Endothelial cell of umbilical vein (primary cell): ENCODE data around the gene ELMO2. TPM values are rescaled to one million over a fixed set of nuclear protein-coding genes. Genes with fewer than 3 reads are reported as not detected.

Source experiments
- BruUV-seq: library from RNA; stranded (reverse); fragments of 400-500 nt; replicated peaks from 2 replicates; lab custom pipeline; 2021; lab: Mats Ljungman, UMichigan
- CTCF ChIA-PET: fragments of 300-600, 350-600 bp; sonication (Branson Sonifier 250); formaldehyde crosslinking; loops from one replicate; lab custom pipeline; 2021; ENCODE audit warnings: antibody characterized with exemption, inconsistent platforms; lab: Charles Lee
- POLR2A ChIA-PET: fragments of 300-600, 350-600 bp; sonication (Branson Sonifier 250); formaldehyde crosslinking; loops from one replicate; lab custom pipeline; 2021; ENCODE audit warnings: antibody characterized with exemption, inconsistent platforms; lab: Charles Lee
- DNase-seq: peaks from one replicate; pipeline ENCODE4 v3.0.0-alpha.2; 2011; ENCODE audit warnings: low read depth, low spot score
- FAIRE-seq: peaks from 2 replicates; lab custom pipeline; 2011; peaks lifted over from hg19 to GRCh38; lab: Jason Lieb, UNC
- H2AFZ ChIP-seq: 2 replicates; pipeline ENCODE4 v1.6.0; 2012; ENCODE audit warnings: low read depth, low read length, control low read depth, inconsistent platforms
- H3K27ac ChIP-seq: 2 replicates; pipeline ENCODE4 v1.5.1; 2011; ENCODE audit warnings: low read depth, mild to moderate bottlenecking, control low read depth, low read length, moderate library complexity; ENCODE audit not compliant: insufficient read depth
- H3K27me3 ChIP-seq, 2 experiments: 2 replicates each; pipeline versions ENCODE4 v1.6.0 to v1.6.1; 2011; ENCODE audit warnings: low read length in 2 of 2, mixed read lengths in 1 of 2; ENCODE audit not compliant: control insufficient read depth in 2 of 2, insufficient read depth in 2 of 2
- H3K36me3 ChIP-seq, 2 experiments: 2 replicates in 1 of 2; 3 replicates in 1 of 2; pipeline ENCODE4 v1.5.1; 2011; ENCODE audit warnings: low read length in 2 of 2, mild to moderate bottlenecking in 1 of 2, moderate library complexity in 1 of 2; ENCODE audit not compliant: control insufficient read depth in 2 of 2, insufficient read depth in 2 of 2; ENCODE audit errors: extremely low read depth in 1 of 2
- H3K4me1 ChIP-seq: 3 replicates; pipeline ENCODE4 v1.5.1; 2011; ENCODE audit warnings: mild to moderate bottlenecking, low read length; ENCODE audit not compliant: control insufficient read depth, insufficient read depth; ENCODE audit errors: extremely low read depth
- H3K4me2 ChIP-seq: 2 replicates; pipeline ENCODE4 v1.6.1; 2011; ENCODE audit warnings: low read length, control low read depth, mixed read lengths; ENCODE audit not compliant: insufficient read depth
- H3K4me3 ChIP-seq, 3 experiments: fragments of 200-600 bp in 1 of 3; sonication (generic), shearing (Covaris generic) in 1 of 3; replicated peaks in 1 of 3; 2 replicates each; pipeline ENCODE4 v1.5.1; 2011 to 2016; ENCODE audit warnings: control low read depth in 3 of 3, low read length in 3 of 3, mild to moderate bottlenecking in 2 of 3, inconsistent platforms in 1 of 3, low read depth in 1 of 3, moderate library complexity in 1 of 3; ENCODE audit not compliant: insufficient read depth in 1 of 3
- H3K79me2 ChIP-seq: 2 replicates; pipeline ENCODE4 v1.6.0; 2012; ENCODE audit warnings: low read length, inconsistent platforms; ENCODE audit not compliant: control insufficient read depth, insufficient read depth
- H3K9ac ChIP-seq: replicated peaks from 2 replicates; pipeline ENCODE3; 2011; ENCODE audit warnings: low read length, control low read depth; ENCODE audit not compliant: insufficient read depth; ENCODE audit errors: extremely low read depth
- H3K9me1 ChIP-seq: replicated peaks from 3 replicates; pipeline ENCODE4 v1.6.0; 2011; ENCODE audit warnings: mild to moderate bottlenecking, low read length; ENCODE audit not compliant: control insufficient read depth, insufficient read depth; ENCODE audit errors: extremely low read depth
- H3K9me3 ChIP-seq: replicated peaks from 2 replicates; pipeline ENCODE4 v1.5.1; 2012; ENCODE audit warnings: low read length, inconsistent platforms; ENCODE audit not compliant: control insufficient read depth, insufficient read depth
- H4K20me1 ChIP-seq: replicated peaks from 2 replicates; pipeline ENCODE3; 2011; ENCODE audit warnings: mild to moderate bottlenecking, low read length; ENCODE audit not compliant: control insufficient read depth, insufficient read depth; ENCODE audit errors: extremely low read depth
- EZH2 ChIP-seq: IDR thresholded peaks from 2 replicates; pipeline ENCODE4 v1.6.1; 2012; ENCODE audit warnings: borderline replicate concordance, low read depth, mild to moderate bottlenecking, moderate library complexity, low read length, inconsistent platforms; ENCODE audit not compliant: severe bottlenecking
- FOS ChIP-seq: IDR thresholded peaks from 2 replicates; pipeline ENCODE4 v1.6.1; 2011; ENCODE audit warnings: mild to moderate bottlenecking, low read length, moderate library complexity, borderline replicate concordance; ENCODE audit not compliant: insufficient read depth
- GATA2 ChIP-seq: IDR thresholded peaks from 2 replicates; pipeline ENCODE4 v1.7.0; 2011; ENCODE audit warnings: low read depth, mild to moderate bottlenecking, moderate library complexity, mixed read lengths, low read length; ENCODE audit not compliant: insufficient read length, insufficient read depth
- JUN ChIP-seq: IDR thresholded peaks from 2 replicates; pipeline ENCODE4 v1.6.1; 2011; ENCODE audit warnings: borderline replicate concordance, low read depth; ENCODE audit not compliant: insufficient read length, insufficient read depth
- MYC ChIP-seq: IDR thresholded peaks from one replicate; pipeline ENCODE4 v1.6.1; 2011; ENCODE audit warnings: mild to moderate bottlenecking, low read depth, low read length
- POLR2A ChIP-seq: IDR thresholded peaks from 2 replicates; pipeline ENCODE4 v1.6.1; 2012; ENCODE audit warnings: low read depth, mild to moderate bottlenecking, control low read depth, low read length
- POLR2AphosphoS5 ChIP-seq: IDR thresholded peaks from 2 replicates; pipeline ENCODE4 v1.6.1; 2012; ENCODE audit warnings: low read depth, mild to moderate bottlenecking, control low read depth, low read length, moderate library complexity; ENCODE audit not compliant: insufficient read depth
- dilution Hi-C: fragments of 300-500 bp; cut with MboI; formaldehyde crosslinking; loops from one replicate; pipeline ENCODE4 v1.15.0; 2019; ENCODE audit warnings: low sequenced_read_pairs; ENCODE audit not compliant: extremely low pct_ligation_motif_present
- intact Hi-C: fragments of 100-400 bp; cut with micrococcal nuclease; formaldehyde crosslinking; loops from one replicate; pipeline ENCODE4 v1.10.0; 2022
- polyA plus RNA-seq, 4 experiments: library from polyadenylated mRNA; depleted of rRNA in 3 of 4; stranded (reverse) in 3 of 4; unstranded in 1 of 4; fragments of >200 nt; gene quantifications; 2 replicates each; pipeline versions ENCODE4 v1.2.1 to v1.2.3, GENCODE V29; 2011 to 2012; ENCODE audit warnings: missing spikeins in 1 of 4
- total RNA-seq: library from RNA; stranded (reverse); gene quantifications from 2 replicates; pipeline ENCODE4 v1.2.3, GENCODE V29; 2021
- TF ChIP-seq, protein P1 (sequence below), 2 donors: IDR thresholded peaks; 1 replicate in 1 of 2; 2 replicates in 1 of 2; pipeline ENCODE4 v1.5.1; 2011; ENCODE audit warnings: low read length in 2 of 2, mild to moderate bottlenecking in 2 of 2, moderate library complexity in 2 of 2, control low read depth in 1 of 2, inconsistent platforms in 1 of 2, low read depth in 1 of 2; ENCODE audit not compliant: insufficient read depth in 1 of 2; ENCODE audit errors: extremely low read depth in 1 of 2
- TF ChIP-seq, protein P2 (sequence below): IDR thresholded peaks from 2 replicates; pipeline ENCODE4 v1.6.1; 2011; ENCODE audit not compliant: insufficient read depth, insufficient read length

ELMO2 gene
- total and polyA plus RNA-seq, 2 donors (not counting 3 experiments of a cell fraction or from before 2014, with no cell fraction given), result 35.1 to 43.5 TPM

DNA sequence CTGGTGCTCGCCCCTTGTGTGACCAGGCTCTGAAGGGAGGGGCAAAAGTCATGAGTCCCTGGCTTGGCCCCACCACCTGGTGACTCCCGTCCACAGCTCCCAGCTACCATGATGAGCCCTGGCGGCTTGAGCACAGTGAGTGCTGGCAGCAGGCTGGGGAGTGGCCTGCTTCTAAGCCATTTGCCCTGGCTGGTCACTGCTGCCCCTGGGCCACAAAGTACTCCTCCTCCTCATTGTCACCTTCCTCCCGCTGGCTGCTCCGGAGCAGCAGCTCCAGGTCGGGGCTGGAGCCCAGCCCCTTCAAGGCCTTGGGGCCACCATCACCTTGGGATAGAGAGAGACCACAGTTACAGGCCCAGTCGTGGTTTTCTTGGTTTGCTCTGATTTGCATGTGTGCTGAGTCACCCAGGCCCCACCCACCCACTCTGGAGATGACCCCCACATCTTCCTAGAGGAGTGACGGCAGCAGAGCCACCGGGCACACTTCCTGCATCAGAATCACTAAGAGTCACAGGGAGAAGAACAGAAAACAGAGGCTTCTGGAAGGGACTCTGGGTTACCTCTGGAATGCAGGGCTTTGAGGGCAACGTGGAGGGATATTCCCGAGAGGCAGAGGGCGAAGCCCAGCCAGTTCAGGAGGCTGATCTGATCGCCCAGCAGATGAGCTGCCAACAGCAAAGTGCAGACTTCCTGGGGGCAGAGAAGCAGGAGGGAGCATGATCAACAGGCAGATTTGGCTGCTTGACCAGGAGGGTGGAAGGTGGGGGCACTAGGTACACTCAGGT lies 56.0 kb downstream of the ELMO2 start:
- CTCF ChIA-PET, result interaction anchor here (2.5 to 3.3 kb wide), 3 partner anchors 43 to 222 kb away, joined by 22 to 42 read pairs (median 35); no protein-coding TSS in a partner anchor
- POLR2A ChIA-PET, result no interaction called here

DNA sequence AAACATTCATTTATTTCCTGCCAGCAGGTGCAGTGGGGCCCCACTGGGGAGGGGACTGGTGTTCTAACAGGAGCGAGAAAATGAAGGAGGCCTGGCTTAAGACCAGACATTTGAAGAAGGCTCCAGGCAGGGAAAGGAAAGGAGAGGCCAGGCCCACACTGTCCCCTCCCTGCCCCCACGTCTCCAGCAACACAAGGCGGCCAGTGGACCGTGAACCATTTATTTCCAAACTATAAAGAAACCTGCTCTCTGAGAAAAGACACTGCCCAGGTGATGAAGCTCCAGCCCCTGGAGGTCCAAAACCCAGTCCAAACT lies 56.7 kb downstream of the ELMO2 start:
- TF ChIP-seq MYC, result no peak
- TF ChIP-seq, protein P1, sequence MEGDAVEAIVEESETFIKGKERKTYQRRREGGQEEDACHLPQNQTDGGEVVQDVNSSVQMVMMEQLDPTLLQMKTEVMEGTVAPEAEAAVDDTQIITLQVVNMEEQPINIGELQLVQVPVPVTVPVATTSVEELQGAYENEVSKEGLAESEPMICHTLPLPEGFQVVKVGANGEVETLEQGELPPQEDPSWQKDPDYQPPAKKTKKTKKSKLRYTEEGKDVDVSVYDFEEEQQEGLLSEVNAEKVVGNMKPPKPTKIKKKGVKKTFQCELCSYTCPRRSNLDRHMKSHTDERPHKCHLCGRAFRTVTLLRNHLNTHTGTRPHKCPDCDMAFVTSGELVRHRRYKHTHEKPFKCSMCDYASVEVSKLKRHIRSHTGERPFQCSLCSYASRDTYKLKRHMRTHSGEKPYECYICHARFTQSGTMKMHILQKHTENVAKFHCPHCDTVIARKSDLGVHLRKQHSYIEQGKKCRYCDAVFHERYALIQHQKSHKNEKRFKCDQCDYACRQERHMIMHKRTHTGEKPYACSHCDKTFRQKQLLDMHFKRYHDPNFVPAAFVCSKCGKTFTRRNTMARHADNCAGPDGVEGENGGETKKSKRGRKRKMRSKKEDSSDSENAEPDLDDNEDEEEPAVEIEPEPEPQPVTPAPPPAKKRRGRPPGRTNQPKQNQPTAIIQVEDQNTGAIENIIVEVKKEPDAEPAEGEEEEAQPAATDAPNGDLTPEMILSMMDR (IDR thresholded peaks at IDR 0.05; ENCODE audit: extremely low read depth in 1 of 2, insufficient read depth in 1 of 2, low read depth in 1 of 2, low read length in 2 of 2), result no peak
- TF ChIP-seq GATA2, result no peak
- no peak for TF ChIP-seq POLR2A
- TF ChIP-seq POLR2AphosphoS5, result no peak
- TF ChIP-seq JUN, result no peak
- TF ChIP-seq FOS, result no peak
- TF ChIP-seq, protein P2, sequence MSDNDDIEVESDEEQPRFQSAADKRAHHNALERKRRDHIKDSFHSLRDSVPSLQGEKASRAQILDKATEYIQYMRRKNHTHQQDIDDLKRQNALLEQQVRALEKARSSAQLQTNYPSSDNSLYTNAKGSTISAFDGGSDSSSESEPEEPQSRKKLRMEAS, result no peak
- no peak for TF ChIP-seq EZH2
- H3K9ac ChIP-seq, result no peak overlapping the region
- no peak for DNase-seq
- no TSS peak for BruUV-seq
- H3K79me2 ChIP-seq, result no peaks in the 10 kb centered on the region
- H3K4me3 ChIP-seq, result no peak overlapping the region
- peak overlapping the region; percentile 47 for H3K27ac ChIP-seq
- no peak for FAIRE-seq
- H3K4me2 ChIP-seq, result no peak overlapping the region
- intact Hi-C loops (loop anchor here (1.0 to 5.0 kb wide), 5 partner anchors 14 to 327 kb away; no protein-coding TSS in a partner anchor), dilution Hi-C loops (no loop called here)
- no peaks in the 10 kb centered on the region for H3K27me3 ChIP-seq
- H2AFZ ChIP-seq, result no peak overlapping the region
- no peaks in the 10 kb centered on the region for H4K20me1 ChIP-seq
- ChIA-PET POLR2A (no interaction called here), CTCF (interaction anchor here (0.9 to 3.3 kb wide), 5 partner anchors 10 to 221 kb away, joined by 3 to 42 read pairs (median 22); no protein-coding TSS in a partner anchor)
- peaks cover 9% of the 10 kb centered on the region for H3K4me1 ChIP-seq
- no peaks in the 10 kb centered on the region for H3K9me3 ChIP-seq
- H3K36me3 ChIP-seq, result no peaks in the 10 kb centered on the region
- H3K9me1 ChIP-seq, result no peaks in the 10 kb centered on the region

More for the DNA sequence above, 56.0 kb downstream of the ELMO2 start:
- no peaks in the 10 kb centered on the region for H4K20me1 ChIP-seq
- H3K9me1 ChIP-seq, result no peaks in the 10 kb centered on the region
- no peaks in the 10 kb centered on the region for H3K27me3 ChIP-seq
- DNase-seq, result peak; percentile 60
- TF ChIP-seq, protein P1 (IDR thresholded peaks at IDR 0.05; ENCODE audit: extremely low read depth in 1 of 2, insufficient read depth in 1 of 2, low read depth in 1 of 2, low read length in 2 of 2), result no peak
- peak; percentile 34 for TF ChIP-seq FOS
- peak overlapping the region; percentile 70 for H3K27ac ChIP-seq
- FAIRE-seq, result peak; percentile 93
- intact Hi-C loops (loop anchor here (1.0 kb wide), 1 partner anchor 13 kb away; no protein-coding TSS in a partner anchor), dilution Hi-C loops (no loop called here)
- H3K9me3 ChIP-seq, result no peaks in the 10 kb centered on the region
- BruUV-seq, result no TSS peak
- no peak overlapping the region for H3K4me2 ChIP-seq
- H3K4me1 ChIP-seq, result peaks cover 9% of the 10 kb centered on the region
- peaks cover 0 to 3% of the 10 kb centered on the region in 2 experiments for H3K36me3 ChIP-seq
- no peak overlapping the region for H2AFZ ChIP-seq
- no peak overlapping the region for H3K9ac ChIP-seq
- H3K79me2 ChIP-seq, result no peaks in the 10 kb centered on the region
- no peak overlapping the region for H3K4me3 ChIP-seq
